ENCODE data around the gene SLC46A1. TPM values are rescaled to one million over a fixed set of nuclear protein-coding genes. Genes with fewer than 3 reads are reported as not detected.

The SLC46A1 gene
- total RNA-seq, 2 experiments from 2014 or later: 0.96 to 1.1 TPM

GRCh38 chr17:28363776-28364650 lies 42.0 kb downstream of the SLC46A1 start:
- H3K4me3 Mint-ChIP-seq: no peak overlapping the region
- POLR2A ChIA-PET: interaction anchor here (1.0 to 1.1 kb wide), 2 partner anchors 17 to 28 kb away, joined by 4 to 6 read pairs; partner anchors contain the start of genes IFT20 and TNFAIP1
- H3K36me3 Mint-ChIP-seq (ENCODE audit: low read depth): peaks cover 22% of the 10 kb centered on the region
- H3K4me1 Mint-ChIP-seq: peaks cover 4% of the 10 kb centered on the region
- H3K27ac Mint-ChIP-seq: no peak overlapping the region
- no peaks in the 10 kb centered on the region for H3K27me3 Mint-ChIP-seq
- H3K9me3 Mint-ChIP-seq: no peaks in the 10 kb centered on the region
- CTCF ChIA-PET: no interaction called here
- no peak for DNase-seq

- POLR2A ChIA-PET: interaction anchor here (1.0 kb wide), 1 partner anchor 18 kb away, joined by 4 read pairs; no protein-coding TSS in a partner anchor
- DNase-seq: no peak
- Mint-ChIP-seq H3K4me3 (no peak overlapping the region), H3K9me3 (no peaks in the 10 kb centered on the region), H3K27me3 (no peaks in the 10 kb centered on the region), H3K4me1 (peaks cover 12% of the 10 kb centered on the region), H3K36me3 (ENCODE audit: low read depth) (peaks cover 22% of the 10 kb centered on the region), H3K27ac (no peak overlapping the region)
- CTCF ChIA-PET: no interaction called here
These were observed 42.8 kb downstream of the SLC46A1 start for GRCh38 chr17:28363186-28363585.

GRCh38 chr17:28357901-28358197 lies 48.2 kb downstream of the SLC46A1 start:
- H3K4me3 Mint-ChIP-seq: peak overlapping the region; percentile 95
- peak overlapping the region; percentile 86 for H3K27ac Mint-ChIP-seq
- peaks cover 38% of the 10 kb centered on the region for H3K4me1 Mint-ChIP-seq
- H3K36me3 Mint-ChIP-seq (ENCODE audit: low read depth): peaks cover 38% of the 10 kb centered on the region
- ChIA-PET POLR2A (interaction anchor here (0.7 to 6.1 kb wide), 17 partner anchors 10 to 317 kb away, joined by 3 to 91 read pairs (median 6); partner anchors contain the start of genes BLTP2, IFT20, SARM1 and SPAG5), CTCF (interaction anchor here (0.7 to 4.3 kb wide), 8 partner anchors 9 to 182 kb away, joined by 3 to 36 read pairs (median 3); partner anchors contain the start of genes IFT20, TNFAIP1 and VTN)
- no peaks in the 10 kb centered on the region for H3K27me3 Mint-ChIP-seq
- H3K9me3 Mint-ChIP-seq: no peaks in the 10 kb centered on the region
- DNase-seq: no peak

GRCh38 chr17:28357061-28357900 lies 48.7 kb downstream of the SLC46A1 start, which contains the start of gene POLDIP2:
TSS of gene POLDIP2 (minus strand) at chr17:28357527. CDS start at chr17:28357448, 79 bp downstream.
- POLR2A ChIA-PET: interaction anchor here (0.6 to 6.1 kb wide), 19 partner anchors 10 to 316 kb away, joined by 3 to 91 read pairs (median 6); partner anchors contain the start of genes BLTP2, IFT20, SARM1 and SPAG5
- Mint-ChIP-seq H3K9me3 (no peaks in the 10 kb centered on the region), H3K27me3 (no peaks in the 10 kb centered on the region), H3K27ac (peak within 1 kb of the TSS; percentile 86), H3K4me1 (peaks cover 38% of the 10 kb centered on the region), H3K4me3 (peak within 1 kb of the TSS; percentile 95), H3K36me3 (ENCODE audit: low read depth) (peaks cover 40% of the 10 kb centered on the region)
- CTCF ChIA-PET: interaction anchor here (0.7 to 4.3 kb wide), 7 partner anchors 13 to 183 kb away, joined by 3 to 36 read pairs (median 3); partner anchors contain the start of genes IFT20, TNFAIP1 and VTN
- DNase-seq: peak; percentile 97

- DNase-seq: no peak
- no peak overlapping the region for H3K27ac Mint-ChIP-seq
- H3K36me3 Mint-ChIP-seq (ENCODE audit: low read depth): peaks cover 65% of the 10 kb centered on the region
- no peaks in the 10 kb centered on the region for H3K9me3 Mint-ChIP-seq
- H3K27me3 Mint-ChIP-seq: no peaks in the 10 kb centered on the region
- ChIA-PET POLR2A (interaction anchor here (2.7 kb wide), 1 partner anchor 15 kb away, joined by 11 read pairs; the partner anchor contains the start of genes IFT20 and TNFAIP1), CTCF (no interaction called here)
- H3K4me3 Mint-ChIP-seq: no peak overlapping the region
- H3K4me1 Mint-ChIP-seq: peaks cover 5% of the 10 kb centered on the region
These were observed 55.7 kb downstream of the SLC46A1 start for GRCh38 chr17:28350271-28350670.

- POLR2A ChIA-PET: interaction anchor here (2.7 to 5.8 kb wide), 3 partner anchors 8 to 13 kb away, joined by 11 to 37 read pairs (median 35); partner anchors contain the start of genes IFT20, POLDIP2 and TNFAIP1
- Mint-ChIP-seq H3K4me1 (no peaks in the 10 kb centered on the region), H3K36me3 (ENCODE audit: low read depth) (peaks cover 63% of the 10 kb centered on the region), H3K27me3 (no peaks in the 10 kb centered on the region), H3K27ac (no peak overlapping the region), H3K4me3 (no peak overlapping the region), H3K9me3 (no peaks in the 10 kb centered on the region)
- no peak for DNase-seq
- CTCF ChIA-PET: no interaction called here
These were observed 57.0 kb downstream of the SLC46A1 start for GRCh38 chr17:28348979-28349378.

GRCh38 chr17:28347261-28347891 lies 58.6 kb downstream of the SLC46A1 start:
- ChIA-PET CTCF (no interaction called here), POLR2A (interaction anchor here (1.3 to 5.8 kb wide), 4 partner anchors 9 to 30 kb away, joined by 3 to 37 read pairs (median 20); partner anchors contain the start of genes IFT20, POLDIP2 and TNFAIP1)
- Mint-ChIP-seq H3K4me1 (no peaks in the 10 kb centered on the region), H3K36me3 (ENCODE audit: low read depth) (peaks cover 66% of the 10 kb centered on the region), H3K9me3 (no peaks in the 10 kb centered on the region), H3K4me3 (no peak overlapping the region), H3K27me3 (no peaks in the 10 kb centered on the region), H3K27ac (no peak overlapping the region)
- DNase-seq: no peak

- POLR2A ChIA-PET: interaction anchor here (1.3 to 5.8 kb wide), 4 partner anchors 8 to 29 kb away, joined by 3 to 37 read pairs (median 20); partner anchors contain the start of genes IFT20, POLDIP2 and TNFAIP1
- Mint-ChIP-seq H3K27ac (no peak overlapping the region), H3K4me1 (no peaks in the 10 kb centered on the region), H3K27me3 (no peaks in the 10 kb centered on the region), H3K36me3 (ENCODE audit: low read depth) (peaks cover 67% of the 10 kb centered on the region), H3K9me3 (no peaks in the 10 kb centered on the region), H3K4me3 (no peak overlapping the region)
- no peak for DNase-seq
- CTCF ChIA-PET: no interaction called here
These were observed 59.2 kb downstream of the SLC46A1 start for GRCh38 chr17:28346746-28347246.

- no peak overlapping the region for H3K27ac Mint-ChIP-seq
These were observed 59.8 kb downstream of the SLC46A1 start for GRCh38 chr17:28346199-28346580.

GRCh38 chr17:28345419-28346198 lies 60.4 kb downstream of the SLC46A1 start:
- Mint-ChIP-seq H3K4me3 (no peak overlapping the region), H3K4me1 (no peaks in the 10 kb centered on the region), H3K9me3 (no peaks in the 10 kb centered on the region), H3K27me3 (no peaks in the 10 kb centered on the region), H3K36me3 (ENCODE audit: low read depth) (peaks cover 69% of the 10 kb centered on the region), H3K27ac (no peak overlapping the region)
- POLR2A ChIA-PET: interaction anchor here (0.5 to 5.8 kb wide), 3 partner anchors 10 to 46 kb away, joined by 3 to 37 read pairs (median 35); partner anchors contain the start of genes IFT20, POLDIP2 and TNFAIP1
- no peak for DNase-seq
- CTCF ChIA-PET: no interaction called here

More at GRCh38 chr17:28346199-28346580, 59.8 kb downstream of the SLC46A1 start:
- no peak for DNase-seq
- no peaks in the 10 kb centered on the region for H3K27me3 Mint-ChIP-seq
- no peak overlapping the region for H3K4me3 Mint-ChIP-seq
- CTCF ChIA-PET: no interaction called here
- H3K4me1 Mint-ChIP-seq: no peaks in the 10 kb centered on the region
- POLR2A ChIA-PET: interaction anchor here (1.3 to 5.8 kb wide), 3 partner anchors 8 to 11 kb away, joined by 4 to 37 read pairs (median 35); partner anchors contain the start of genes IFT20, POLDIP2 and TNFAIP1
- peaks cover 68% of the 10 kb centered on the region for H3K36me3 Mint-ChIP-seq (ENCODE audit: low read depth)
- H3K9me3 Mint-ChIP-seq: no peaks in the 10 kb centered on the region

Measured in activated CD4-positive, alpha-beta memory T cell treated with anti-CD3 and anti-CD28 coated beads, Interleukin-2, amount 10 ng/mL, durations not matched to agents 7 days and 5 days (primary cell).